DND-41 (cell line): ENCODE data around the gene NOL7.

Source experiments
- ATAC-seq: fragments of 200-7000 bp; cut with Tn5 transposase; 3 replicates; pipeline ENCODE4 v1.9.1; 2021; ENCODE audit warnings: low read depth; ENCODE audit not compliant: insufficient read depth
- DNase-seq: peaks from one replicate; pipeline ENCODE4 v3.0.0-alpha.2; 2020
- H2AFZ ChIP-seq: 2 replicates; pipeline ENCODE4 v1.6.0; 2012; ENCODE audit warnings: low read depth, low read length
- H3K27ac ChIP-seq: 2 replicates; pipeline ENCODE4 v1.5.1; 2012; ENCODE audit warnings: low read length, inconsistent platforms
- H3K27me3 ChIP-seq: fragments of 200-600 bp; sonication (generic); 2 replicates; pipeline ENCODE4 v1.6.0; 2012; ENCODE audit warnings: low read length, mild to moderate bottlenecking, inconsistent platforms; ENCODE audit not compliant: insufficient read depth, poor library complexity
- H3K36me3 ChIP-seq: 2 replicates; pipeline ENCODE4 v1.5.1; 2012; ENCODE audit warnings: low read length, inconsistent platforms; ENCODE audit not compliant: insufficient read depth
- H3K4me1 ChIP-seq: 2 replicates; pipeline ENCODE4 v1.5.1; 2012; ENCODE audit warnings: mild to moderate bottlenecking, low read length; ENCODE audit not compliant: insufficient read depth
- H3K4me2 ChIP-seq: 2 replicates; pipeline ENCODE4 v1.6.0; 2012; ENCODE audit warnings: mild to moderate bottlenecking, moderate library complexity, low read length, inconsistent platforms; ENCODE audit not compliant: insufficient read depth
- H3K4me3 ChIP-seq, 2 experiments: fragments of 200-600 bp in 1 of 2; shearing (Covaris generic) in 1 of 2; 2 replicates each; pipeline ENCODE4 v1.5.1; 2012 to 2016; ENCODE audit warnings: inconsistent platforms in 2 of 2, low read length in 2 of 2, mild to moderate bottlenecking in 2 of 2, low read depth in 1 of 2, moderate library complexity in 1 of 2
- H3K79me2 ChIP-seq: 2 replicates; pipeline ENCODE4 v1.6.0; 2012; ENCODE audit warnings: low read length, inconsistent platforms; ENCODE audit not compliant: insufficient read depth
- H3K9ac ChIP-seq: 2 replicates; pipeline ENCODE4 v1.6.0; 2012; ENCODE audit warnings: low read depth, mild to moderate bottlenecking, inconsistent platforms, low read length, moderate library complexity
- H3K9me3 ChIP-seq: 2 replicates; pipeline ENCODE4 v1.5.1; 2012; ENCODE audit warnings: low read length, moderate library complexity, mild to moderate bottlenecking, inconsistent platforms; ENCODE audit not compliant: insufficient read depth, severe bottlenecking
- H4K20me1 ChIP-seq: 2 replicates; pipeline ENCODE4 v1.6.0; 2012; ENCODE audit warnings: low read length; ENCODE audit not compliant: insufficient read depth
- CTCF ChIP-seq: IDR thresholded peaks from 2 replicates; pipeline ENCODE4 v1.5.1; 2012; ENCODE audit warnings: borderline replicate concordance, low read length, moderate library complexity, mild to moderate bottlenecking; ENCODE audit not compliant: poor library complexity, severe bottlenecking; ENCODE audit errors: extremely low read depth
- EZH2 ChIP-seq: IDR thresholded peaks from 3 replicates; pipeline ENCODE4 v1.6.1; 2012; ENCODE audit warnings: borderline replicate concordance, low read depth, mild to moderate bottlenecking, moderate library complexity, low read length, inconsistent platforms; ENCODE audit not compliant: severe bottlenecking

The NOL7 gene

GRCh38 chr6:13575377-13575775 lies 39.8 kb upstream of the NOL7 start:
- Histone ChIP-seq H2AFZ (peak overlapping the region; percentile 99; the same call in 1 of the 2 replicates), H3K4me2 (peak overlapping the region; percentile 99), H3K9ac (peak overlapping the region; percentile 100), H3K27me3 (no peaks in the 10 kb centered on the region), H3K4me3 (peak overlapping the region; percentile 87 to 99; a peak in 3 of 4 replicates), H3K79me2 (peaks cover 8% of the 10 kb centered on the region), H3K27ac (peak overlapping the region; percentile 98), H4K20me1 (no peaks in the 10 kb centered on the region), H3K9me3 (no peaks in the 10 kb centered on the region), H3K36me3 (no peaks in the 10 kb centered on the region; the same call in 1 of the 2 replicates), H3K4me1 (peaks cover 14% of the 10 kb centered on the region)
- TF ChIP-seq EZH2 (no peak), CTCF (peak; percentile 86)
- ATAC-seq (no peak), DNase-seq (peak; percentile 87)

- Histone ChIP-seq H3K9ac (no peak overlapping the region), H4K20me1 (no peaks in the 10 kb centered on the region), H3K4me2 (0 out of 2 replicates have a peak overlapping the region, but pooled peaks have one; percentile 43), H3K27ac (no peak overlapping the region), H3K4me1 (peaks cover 14% of the 10 kb centered on the region), H3K36me3 (peaks cover 1% of the 10 kb centered on the region; the same call in 1 of the 2 replicates), H3K9me3 (no peaks in the 10 kb centered on the region), H3K27me3 (no peaks in the 10 kb centered on the region), H3K4me3 (no peak overlapping the region), H3K79me2 (peaks cover 8% of the 10 kb centered on the region), H2AFZ (no peak overlapping the region)
- DNase-seq (no peak), ATAC-seq (no peak)
- no peak for TF ChIP-seq EZH2
- no peak for TF ChIP-seq CTCF
Measured at GRCh38 chr6:13576017-13576416, 39.1 kb upstream of the NOL7 start.

- H3K27ac ChIP-seq: no peak overlapping the region
- DNase-seq: no peak
- no peak overlapping the region for H3K9ac ChIP-seq
- peaks cover 8% of the 10 kb centered on the region for H3K79me2 ChIP-seq
- peaks cover 7% of the 10 kb centered on the region; the same call in 1 of the 2 replicates for H3K36me3 ChIP-seq
- TF ChIP-seq EZH2 (no peak), CTCF (no peak)
- H3K27me3 ChIP-seq: no peaks in the 10 kb centered on the region
- H2AFZ ChIP-seq: no peak overlapping the region
- H3K4me1 ChIP-seq: peaks cover 14% of the 10 kb centered on the region
- ATAC-seq: no peak
- H3K4me3 ChIP-seq: no peak overlapping the region
- H3K4me2 ChIP-seq: no peak overlapping the region
- no peaks in the 10 kb centered on the region for H3K9me3 ChIP-seq
- no peaks in the 10 kb centered on the region for H4K20me1 ChIP-seq
Measured at GRCh38 chr6:13577926-13578325, 37.2 kb upstream of the NOL7 start.
